ENCODE results near the gene IGF2. TPM values are rescaled to one million over a fixed set of nuclear protein-coding genes. Genes with fewer than 3 reads are reported as not detected.

The IGF2 gene
- total RNA-seq, 4 donors from 2014 or later = 3.2 to 9.7 (median 5.6) TPM

DNA sequence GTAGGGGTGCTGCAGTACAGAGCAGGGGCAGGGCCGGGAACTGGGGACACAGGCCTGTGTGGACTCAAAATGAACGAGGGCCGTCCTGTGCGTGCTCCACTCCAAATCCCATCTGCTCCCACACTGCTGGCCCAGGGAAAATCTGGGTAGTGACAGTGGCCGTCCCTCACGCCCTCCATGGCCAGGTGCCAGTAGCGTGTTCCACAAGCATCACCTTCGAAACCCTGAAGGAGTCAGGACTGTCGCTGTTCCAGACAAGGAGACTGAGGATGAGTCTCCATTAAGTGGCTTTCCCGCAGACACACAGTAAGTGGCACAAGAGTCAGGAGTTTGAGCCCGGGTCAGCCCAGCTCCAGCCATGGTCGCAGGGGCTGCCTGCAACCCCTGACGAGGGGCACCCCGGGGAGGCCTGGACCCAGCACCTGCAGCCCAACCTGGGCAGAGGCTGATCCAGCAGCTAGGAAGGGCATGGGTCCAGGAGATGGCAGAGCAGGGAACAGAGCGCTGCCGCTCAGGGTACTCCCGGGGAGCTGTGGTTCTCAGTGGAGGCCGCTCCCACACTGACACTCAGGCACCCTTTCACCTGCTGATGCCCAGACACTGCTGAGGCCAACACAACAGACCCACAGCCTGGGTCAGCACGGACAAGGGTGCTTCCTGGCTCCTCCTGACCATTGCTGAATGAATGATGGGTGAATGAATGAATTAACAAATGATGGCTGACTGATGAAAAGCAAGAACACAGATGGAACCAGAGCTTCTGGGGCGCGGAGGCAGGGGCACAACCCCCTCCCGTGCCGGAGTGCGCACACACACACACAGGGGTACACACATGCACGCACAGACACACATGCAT lies 35.3 kb downstream of the IGF2 start:
- 96% methylated on average over 20 of the region's 25 CpGs for WGBS
- peak in 1 of 2 donors; percentile 45 for DNase-seq (ENCODE audit: low spot score in 2 of 2)
- Histone ChIP-seq H3K4me1 (peaks cover 15% of the 10 kb centered on the region), H3K27ac (no peak overlapping the region), H3K9me3 (no peaks in the 10 kb centered on the region), H3K27me3 (peaks cover 25% of the 10 kb centered on the region), H3K4me3 (no peak overlapping the region), H3K36me3 (no peaks in the 10 kb centered on the region)
- TF ChIP-seq EP300 (IDR thresholded peaks at IDR 0.05) (no peak), CTCF (IDR thresholded peaks at IDR 0.05) (no peak), POLR2A (IDR thresholded peaks at IDR 0.05) (no peak), POLR2AphosphoS5 (IDR thresholded peaks at IDR 0.05) (no peak)

DNA sequence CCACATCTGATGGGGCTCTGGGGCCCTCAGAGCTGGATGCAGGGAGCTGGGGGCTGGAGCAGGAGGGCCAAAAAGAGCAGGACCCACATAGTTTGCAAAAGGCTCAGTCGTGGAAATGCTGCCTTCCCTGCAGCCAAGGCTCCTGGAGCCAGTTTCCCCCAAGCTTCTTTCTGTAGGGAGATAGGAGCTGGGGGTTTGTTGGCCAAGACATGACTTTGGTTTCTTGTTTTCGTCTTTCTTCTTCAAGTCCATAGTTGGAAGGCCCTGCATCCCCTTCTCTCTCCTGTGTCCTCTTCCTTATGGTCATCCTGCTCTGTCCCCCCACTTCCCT lies 36.3 kb downstream of the IGF2 start:
- no peaks in the 10 kb centered on the region for H3K36me3 ChIP-seq
- peaks cover 25% of the 10 kb centered on the region for H3K4me1 ChIP-seq
- H3K27me3 ChIP-seq = peaks cover 31% of the 10 kb centered on the region
- no peaks in the 10 kb centered on the region for H3K9me3 ChIP-seq
- no peak for DNase-seq (ENCODE audit: low spot score in 2 of 2)
- WGBS = 86% methylated on average over 2 of the region's 2 CpGs
- TF ChIP-seq CTCF (IDR thresholded peaks at IDR 0.05) (no peak), POLR2AphosphoS5 (IDR thresholded peaks at IDR 0.05) (no peak), POLR2A (IDR thresholded peaks at IDR 0.05) (no peak), EP300 (IDR thresholded peaks at IDR 0.05) (no peak)
- H3K4me3 ChIP-seq = no peak overlapping the region
- no peak overlapping the region for H3K27ac ChIP-seq

GRCh38 chr11:2102132-2102882 lies 36.9 kb downstream of the IGF2 start:
- H3K4me1 ChIP-seq = peaks cover 31% of the 10 kb centered on the region
- 84% methylated on average over 7 of the region's 8 CpGs for WGBS
- no peak overlapping the region for H3K4me3 ChIP-seq
- TF ChIP-seq POLR2AphosphoS5 (IDR thresholded peaks at IDR 0.05) = no peak
- H3K9me3 ChIP-seq = no peaks in the 10 kb centered on the region
- H3K36me3 ChIP-seq = no peaks in the 10 kb centered on the region
- peak; percentile 46 to 65 for DNase-seq (ENCODE audit: low spot score in 2 of 2)
- H3K27ac ChIP-seq = no peak overlapping the region
- H3K27me3 ChIP-seq = peaks cover 36% of the 10 kb centered on the region

- TF ChIP-seq EP300 (IDR thresholded peaks at IDR 0.05) (no peak), CTCF (IDR thresholded peaks at IDR 0.05) (no peak), POLR2AphosphoS5 (IDR thresholded peaks at IDR 0.05) (no peak), POLR2A (IDR thresholded peaks at IDR 0.05) (no peak)
- Histone ChIP-seq H3K27me3 (peaks cover 38% of the 10 kb centered on the region), H3K4me1 (peaks cover 42% of the 10 kb centered on the region), H3K9me3 (no peaks in the 10 kb centered on the region), H3K36me3 (no peaks in the 10 kb centered on the region), H3K4me3 (no peak overlapping the region), H3K27ac (no peak overlapping the region)
- WGBS = 93% methylated on average over 10 of the region's 10 CpGs
- DNase-seq (ENCODE audit: low spot score in 2 of 2) = no peak
Observed at GRCh38 chr11:2101171-2101675, 38.0 kb downstream of the IGF2 start.

- no peaks in the 10 kb centered on the region for H3K9me3 ChIP-seq
- 94% methylated on average over 5 of the region's 25 CpGs for WGBS
- no peaks in the 10 kb centered on the region for H3K36me3 ChIP-seq
- H3K4me1 ChIP-seq = peaks cover 44% of the 10 kb centered on the region
- peaks cover 40% of the 10 kb centered on the region for H3K27me3 ChIP-seq
- DNase-seq (ENCODE audit: low spot score in 2 of 2) = peak; percentile 61 to 78
- no peak overlapping the region for H3K27ac ChIP-seq
- H3K4me3 ChIP-seq = no peak overlapping the region
- TF ChIP-seq CTCF (IDR thresholded peaks at IDR 0.05) (no peak), EP300 (IDR thresholded peaks at IDR 0.05) (no peak), POLR2AphosphoS5 (IDR thresholded peaks at IDR 0.05) (no peak), POLR2A (IDR thresholded peaks at IDR 0.05) (no peak)
Observed at GRCh38 chr11:2100361-2101170, 38.6 kb downstream of the IGF2 start.
